Stimulated activated CD4-positive, alpha-beta T cell treated with anti-CD3 and anti-CD28 coated beads, Interleukin-1b, Interleukin-23, amount 100 ng/mL, for 1 hour (primary cell): ENCODE measurements around the gene ST3GAL3.

Experiments
- DNase-seq, 2 donors: peaks; one replicate each; pipeline ENCODE4 v3.0.0-alpha.2; 2020; ENCODE audit warnings: low read depth in 2 of 2

ST3GAL3 gene

DNA sequence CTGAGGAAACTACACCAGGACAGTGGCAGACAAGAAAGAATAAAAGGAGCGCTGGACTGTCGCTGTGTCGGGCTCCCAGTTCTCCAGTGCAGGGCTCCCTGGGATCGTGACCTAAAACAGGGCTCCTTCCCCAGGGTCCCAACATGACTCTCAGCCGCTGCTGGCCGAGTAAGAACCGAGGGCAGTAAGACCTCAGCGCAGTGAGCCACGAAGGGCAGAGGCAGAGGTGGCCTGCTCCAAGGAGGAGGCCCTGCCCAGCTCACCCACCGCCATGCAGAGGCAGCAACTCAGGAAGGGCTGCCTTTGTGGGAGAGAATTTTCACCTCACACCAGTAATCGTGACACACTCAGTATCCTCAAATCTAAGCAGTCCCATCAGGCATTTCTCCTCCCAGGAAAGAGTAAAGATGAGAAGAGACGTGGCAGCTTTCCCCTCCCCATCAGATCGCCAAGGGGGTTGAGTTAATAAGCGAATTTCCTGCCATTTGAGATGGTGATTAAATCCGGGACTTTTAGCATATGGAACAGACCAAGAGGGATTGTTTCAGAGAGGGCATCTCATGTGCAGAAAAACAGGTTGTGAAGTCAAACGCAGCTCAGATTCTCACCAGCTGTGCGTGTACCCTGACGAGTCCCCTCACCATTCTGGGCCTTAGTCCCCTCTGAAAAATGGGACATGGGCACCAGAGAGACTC lies 206.5 kb downstream of the ST3GAL3 start:
- no peak for DNase-seq

DNA sequence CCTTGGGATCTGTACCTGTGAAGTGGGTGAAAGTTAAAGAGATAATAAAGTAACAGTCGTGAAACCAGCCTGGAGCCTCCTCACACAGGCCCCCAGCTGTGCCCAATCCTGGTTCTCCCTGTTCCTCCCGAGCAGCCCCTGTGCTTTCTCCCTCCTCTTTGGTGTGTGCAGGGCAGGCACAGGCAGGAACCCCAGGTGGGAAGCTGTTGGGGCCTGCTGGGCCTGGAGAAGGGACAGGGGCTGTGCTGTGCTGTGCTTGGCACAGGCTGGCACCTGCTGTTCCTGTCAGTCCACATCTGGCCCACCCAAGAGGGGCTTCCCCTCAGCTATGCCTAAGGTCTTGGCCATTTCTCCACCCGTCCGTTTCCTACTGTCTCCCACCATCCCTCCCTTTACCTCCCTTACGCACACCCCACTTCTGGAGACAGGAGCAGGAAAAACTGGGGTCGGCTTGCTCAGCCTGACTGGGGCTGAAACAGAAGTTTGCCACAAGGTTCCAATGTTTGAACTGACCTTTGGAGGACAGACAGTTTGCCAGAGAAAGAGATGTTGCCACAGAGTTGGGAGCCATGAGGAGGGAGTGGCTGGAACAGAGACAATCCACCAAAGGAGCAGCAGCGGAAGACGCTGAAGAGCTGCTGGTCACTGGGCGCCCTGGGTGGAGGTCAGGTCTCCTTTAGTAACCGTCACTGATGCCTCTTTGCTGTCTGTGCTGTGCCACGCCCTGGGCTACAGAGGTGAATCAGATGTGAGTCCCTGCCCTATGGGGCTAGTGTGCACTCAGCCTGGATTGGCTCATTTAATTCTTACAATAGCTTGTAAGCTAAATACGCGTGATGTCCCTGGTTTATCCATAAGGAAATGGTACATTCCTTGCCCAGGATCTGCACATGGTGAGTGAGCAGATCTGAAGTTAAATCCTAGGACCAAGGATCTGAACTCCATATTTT lies 207.5 kb downstream of the ST3GAL3 start:
- no peak for DNase-seq

DNA sequence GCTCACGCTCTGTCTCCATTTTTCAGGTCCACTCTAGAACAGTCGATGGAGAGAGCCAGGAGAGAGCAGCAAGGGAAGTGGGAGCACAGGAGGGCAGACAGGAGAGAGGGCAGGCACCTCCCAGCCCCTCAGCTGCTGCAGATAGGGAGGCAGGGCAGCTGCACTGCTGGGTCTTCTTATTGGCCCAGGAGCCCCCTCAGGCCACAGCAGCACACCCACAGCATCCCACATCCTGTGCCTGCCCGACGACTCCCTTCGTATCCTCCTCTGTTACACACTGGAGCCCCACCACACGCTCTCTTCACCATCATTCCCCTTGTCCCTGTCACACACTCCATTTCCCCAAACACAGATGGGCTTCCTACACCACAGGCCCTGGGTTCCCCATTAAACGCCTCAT lies 212.6 kb downstream of the ST3GAL3 start:
- DNase-seq: no peak

DNA sequence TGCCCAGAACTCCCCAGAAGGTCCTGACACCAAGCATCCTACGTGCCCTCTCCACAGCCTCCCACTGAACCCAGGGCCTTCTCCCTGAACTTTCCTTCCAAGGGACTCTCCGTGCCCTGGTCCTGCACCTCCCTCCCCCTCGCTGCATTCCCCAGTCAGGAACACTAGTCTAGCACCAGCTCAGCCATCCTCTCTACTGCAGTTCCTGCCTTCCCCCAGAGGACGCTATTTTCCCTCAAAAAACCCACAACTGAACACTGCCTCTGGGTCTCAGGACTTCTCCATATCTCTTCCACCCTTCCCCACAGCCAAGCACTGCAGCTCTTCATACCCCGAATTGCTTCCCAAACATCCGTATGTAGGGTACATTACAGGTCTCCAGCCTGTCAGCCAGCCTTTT lies 213.7 kb downstream of the ST3GAL3 start:
- DNase-seq: no peak

DNA sequence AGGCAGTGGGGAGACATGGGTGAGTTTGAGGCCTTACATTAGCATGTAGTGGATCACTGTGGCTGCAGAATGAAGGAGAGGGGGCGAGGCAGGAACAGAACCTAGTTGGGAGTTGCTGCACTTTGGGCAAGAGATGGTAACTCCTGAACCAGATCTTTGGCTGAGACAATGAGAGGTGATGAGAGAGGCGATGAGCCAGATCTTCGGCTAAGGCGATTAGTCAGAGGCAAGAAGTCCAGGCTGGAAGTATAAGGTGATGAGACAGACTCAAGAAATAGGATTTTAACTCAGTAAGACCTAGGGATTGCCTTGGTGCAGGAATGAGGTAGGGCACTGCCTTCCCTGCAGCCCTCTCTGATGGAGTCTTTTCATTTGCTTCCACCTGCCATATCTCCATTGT lies 217.2 kb downstream of the ST3GAL3 start:
- no peak for DNase-seq

DNA sequence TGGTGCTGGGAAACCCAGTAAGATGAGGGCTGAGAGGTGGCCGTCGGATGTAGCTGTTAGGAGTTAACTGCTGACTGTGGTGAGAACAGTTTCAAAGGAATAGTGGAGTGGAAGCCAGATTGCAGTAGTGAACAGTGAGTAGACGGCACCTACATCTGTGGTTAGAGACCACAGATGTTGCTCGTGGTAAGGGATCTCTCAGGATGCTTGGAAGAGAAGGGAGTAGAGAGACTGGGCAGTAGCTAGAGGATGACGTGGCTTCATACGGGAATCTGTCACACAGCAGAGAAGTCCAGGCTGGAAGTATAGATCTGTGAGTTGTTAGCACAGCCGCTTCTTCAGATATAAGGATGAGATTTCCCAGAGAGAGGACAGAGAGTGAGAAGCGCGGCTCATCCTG lies 218.5 kb downstream of the ST3GAL3 start:
- DNase-seq: no peak

DNA sequence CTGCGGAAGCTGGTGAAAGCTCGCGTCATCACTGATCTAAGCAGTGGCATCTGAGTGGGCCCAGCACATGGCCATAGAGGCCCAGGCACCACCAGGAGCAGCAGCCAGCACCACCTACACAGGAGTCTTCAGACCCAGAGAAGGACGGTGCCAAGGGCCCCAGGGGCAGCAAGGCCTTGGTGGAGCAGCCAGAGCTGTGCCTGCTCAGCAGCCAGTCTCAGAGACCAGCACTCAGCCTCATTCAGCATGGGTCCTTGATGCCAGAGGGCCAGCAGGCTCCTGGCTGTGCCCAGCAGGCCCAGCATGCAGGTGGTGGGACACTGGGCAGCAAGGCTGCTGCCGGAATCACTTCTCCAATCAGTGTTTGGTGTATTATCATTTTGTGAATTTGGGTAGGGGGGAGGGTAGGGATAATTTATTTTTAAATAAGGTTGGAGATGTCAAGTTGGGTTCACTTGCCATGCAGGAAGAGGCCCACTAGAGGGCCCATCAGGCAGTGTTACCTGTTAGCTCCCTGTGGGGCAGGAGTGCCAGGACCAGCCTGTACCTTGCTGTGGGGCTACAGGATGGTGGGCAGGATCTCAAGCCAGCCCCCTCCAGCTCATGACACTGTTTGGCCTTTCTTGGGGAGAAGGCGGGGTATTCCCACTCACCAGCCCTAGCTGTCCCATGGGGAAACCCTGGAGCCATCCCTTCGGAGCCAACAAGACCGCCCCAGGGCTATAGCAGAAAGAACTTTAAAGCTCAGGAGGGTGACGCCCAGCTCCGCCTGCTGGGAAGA lies 223.0 kb downstream of the ST3GAL3 start:
- no peak for DNase-seq

DNA sequence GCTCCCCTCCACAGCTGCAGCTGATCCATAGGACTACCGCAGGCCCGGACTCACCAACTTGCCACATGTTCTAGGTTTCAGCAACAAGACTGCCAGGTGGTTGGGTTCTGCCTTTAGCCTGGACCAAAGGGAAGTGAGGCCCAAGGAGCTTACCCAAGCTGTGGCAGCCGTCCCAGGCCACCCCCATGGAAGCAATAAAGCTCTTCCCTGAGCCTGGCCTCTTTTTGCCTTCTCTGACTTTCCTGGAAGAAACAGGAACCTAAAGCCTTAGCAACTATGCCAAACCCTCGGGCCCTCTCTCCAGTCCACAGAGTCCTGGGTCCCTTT lies 223.6 kb downstream of the ST3GAL3 start:
- no peak for DNase-seq

DNA sequence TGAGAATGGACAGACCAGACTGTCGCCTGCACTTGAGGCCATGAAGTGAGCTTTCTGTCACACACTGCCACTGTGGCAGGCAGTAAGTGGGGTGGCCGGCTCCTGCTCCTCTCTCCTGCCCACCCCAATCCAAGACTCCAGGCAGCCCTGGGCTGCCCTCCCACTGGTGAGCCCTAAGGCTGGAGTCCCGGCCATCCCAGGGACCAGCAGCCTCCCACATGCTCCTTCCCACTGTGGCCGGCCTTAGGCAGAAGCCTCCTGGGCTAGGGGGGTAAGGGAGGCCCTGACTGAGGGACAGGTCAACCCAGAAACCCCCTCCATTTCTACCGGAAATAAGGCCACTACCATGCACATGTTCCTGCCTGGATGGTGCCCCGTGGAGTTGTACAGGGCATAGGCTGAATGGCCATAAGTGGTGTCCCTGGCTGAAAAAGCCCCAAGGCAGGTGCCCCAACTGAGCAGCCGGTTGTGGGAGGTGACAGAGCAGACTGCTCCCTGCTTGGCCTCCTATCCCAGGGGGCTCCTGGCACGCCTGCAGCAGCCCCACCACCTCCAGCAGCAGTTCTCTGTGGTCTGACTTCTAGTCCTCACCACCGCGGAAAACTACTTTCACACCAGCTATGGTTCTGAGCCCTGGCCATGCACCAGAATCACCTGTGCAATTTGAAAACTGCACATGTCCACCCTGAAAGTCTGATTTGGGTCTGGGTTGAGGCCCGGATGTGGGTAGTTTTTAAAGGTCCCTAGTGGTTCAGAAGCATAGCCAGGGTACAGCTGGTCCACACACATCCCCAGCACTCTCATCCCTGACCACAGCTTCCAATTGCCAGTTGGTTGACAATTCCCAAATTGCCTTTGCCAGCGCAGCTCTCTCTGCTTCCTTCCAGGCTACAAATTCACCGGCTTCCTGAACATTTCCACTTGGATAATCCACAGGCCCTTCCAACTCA lies 224.7 kb downstream of the ST3GAL3 start:
- DNase-seq: no peak

DNA sequence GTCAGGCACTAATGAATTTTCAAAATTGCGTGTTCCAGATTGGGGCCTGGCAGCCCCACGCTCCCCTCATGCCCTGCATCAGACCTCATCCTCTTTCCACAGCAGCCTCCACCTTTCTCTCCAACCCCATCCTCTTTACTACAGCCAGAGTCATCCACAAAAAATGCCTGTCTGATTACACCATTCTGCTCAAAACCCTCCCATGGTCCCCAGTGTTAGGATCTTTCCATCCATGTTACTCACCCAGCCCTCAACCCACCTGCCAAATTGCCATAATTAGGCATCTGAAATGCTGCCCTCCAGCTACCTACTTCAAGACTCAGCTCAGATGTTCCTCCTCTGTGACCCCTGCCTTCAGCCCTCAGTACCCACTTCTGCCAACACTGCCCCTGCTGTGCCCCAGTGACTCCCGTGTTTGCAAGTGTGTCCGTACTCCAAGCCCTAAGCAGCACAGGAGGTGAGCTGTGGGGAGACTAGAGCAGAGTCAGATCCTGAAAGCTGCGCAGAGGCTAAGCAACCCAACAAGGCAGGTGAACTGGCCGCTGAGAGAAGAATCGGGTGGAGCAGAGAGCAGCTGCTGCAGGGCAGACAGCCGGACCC lies 225.6 kb downstream of the ST3GAL3 start:
- no peak for DNase-seq

DNA sequence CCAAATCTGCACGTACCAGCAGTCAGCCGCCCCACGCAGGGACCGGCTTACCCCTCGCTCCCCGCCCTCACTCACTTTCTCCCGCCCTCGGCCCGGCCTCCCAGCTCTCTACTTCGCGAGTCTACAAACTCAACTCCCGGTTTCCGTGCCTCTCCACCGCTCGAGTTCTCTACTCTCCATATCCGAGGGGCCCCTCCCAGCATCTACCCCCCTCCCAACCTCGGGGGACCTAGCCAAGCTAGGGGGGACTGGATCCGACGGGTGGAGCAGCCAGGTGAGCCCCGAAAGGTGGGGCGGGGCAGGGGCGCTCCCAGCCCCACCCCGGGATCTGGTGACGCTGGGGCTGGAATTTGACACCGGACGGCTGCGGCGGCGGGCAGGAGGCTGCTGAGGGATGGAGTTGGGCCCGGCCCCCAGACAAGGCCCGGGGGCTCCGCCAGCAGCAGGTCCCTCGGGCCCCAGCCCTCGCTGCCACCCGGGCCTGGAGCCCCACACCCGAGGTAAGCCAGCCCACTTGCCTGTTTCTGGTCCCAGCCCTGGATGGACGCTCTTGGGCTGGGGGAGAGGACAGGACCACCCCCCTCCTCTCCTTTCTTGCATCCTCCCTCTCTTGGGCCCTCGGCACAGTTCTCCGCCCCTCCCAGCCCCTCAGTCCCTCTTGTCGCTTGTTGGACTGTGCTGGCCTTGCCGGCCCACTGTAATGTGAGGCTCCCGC lies 226.2 kb downstream of the ST3GAL3 start, which contains the start of gene ARTN:
TSS of gene ARTN (plus strand) at position 416 of the 715 bp plus-strand sequence. CDS start 1,856 bp downstream, outside the sequence.
- no peak for DNase-seq

DNA sequence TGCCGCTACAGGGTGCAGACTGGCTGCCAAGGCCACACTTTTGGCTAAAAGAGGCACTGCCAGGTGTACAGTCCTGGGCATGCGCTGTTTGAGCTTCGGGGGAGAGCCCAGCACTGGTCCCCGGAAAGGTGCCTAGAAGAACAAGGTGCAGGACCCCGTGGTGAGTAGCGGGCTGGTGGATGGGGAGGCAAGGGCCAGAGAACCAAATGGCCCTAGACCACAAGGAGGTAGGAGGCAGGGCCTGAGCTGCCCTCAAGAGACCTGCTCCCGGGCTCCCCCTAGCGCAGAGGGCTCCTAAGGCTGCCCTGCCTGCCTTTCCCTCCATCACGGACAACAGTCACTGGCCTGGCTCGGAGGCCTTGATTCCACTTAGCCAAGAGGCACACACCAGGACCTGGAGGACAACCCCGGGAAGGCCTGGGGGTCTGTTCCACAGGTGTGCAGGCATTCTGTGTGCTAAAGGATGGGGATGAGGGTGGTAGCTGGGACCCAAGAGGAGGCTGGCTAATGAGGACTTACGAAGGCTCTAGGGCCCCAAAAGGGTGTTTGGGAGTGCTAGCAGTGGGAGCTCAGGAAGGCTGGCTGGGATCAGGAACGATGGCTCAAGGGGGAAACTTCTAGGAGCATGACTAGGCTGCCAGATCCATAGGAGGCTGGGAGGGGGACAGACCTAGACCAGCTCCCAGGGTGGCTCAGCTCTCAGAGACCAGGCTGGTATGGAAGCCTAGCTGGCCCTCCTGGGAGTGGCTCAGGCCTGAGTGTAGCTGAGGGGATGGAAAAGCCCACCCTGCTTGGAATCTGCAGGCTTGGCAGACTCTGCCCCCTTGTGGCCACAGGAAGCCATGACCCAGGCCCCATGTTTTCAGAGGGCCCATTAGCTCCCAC lies 227.0 kb downstream of the ST3GAL3 start:
- DNase-seq: peak in 1 of 2 donors; percentile 34

DNA sequence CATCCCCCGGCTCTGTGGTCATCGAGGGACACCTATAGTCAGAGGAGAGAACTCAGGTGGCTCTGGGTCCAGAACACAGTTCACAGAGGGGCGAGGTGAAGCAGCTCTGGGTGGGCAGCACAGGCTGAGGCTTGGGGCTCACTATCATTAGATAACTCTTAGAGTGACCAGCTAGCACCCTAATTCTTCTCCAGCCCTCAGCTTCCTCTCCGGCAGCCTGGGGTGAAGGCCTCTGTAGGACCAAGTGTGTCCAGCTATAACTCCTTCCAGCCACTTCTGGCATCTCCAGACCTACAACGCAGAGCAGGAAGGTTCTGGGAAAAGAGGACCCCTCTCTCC lies 227.6 kb downstream of the ST3GAL3 start:
- no peak for DNase-seq

DNA sequence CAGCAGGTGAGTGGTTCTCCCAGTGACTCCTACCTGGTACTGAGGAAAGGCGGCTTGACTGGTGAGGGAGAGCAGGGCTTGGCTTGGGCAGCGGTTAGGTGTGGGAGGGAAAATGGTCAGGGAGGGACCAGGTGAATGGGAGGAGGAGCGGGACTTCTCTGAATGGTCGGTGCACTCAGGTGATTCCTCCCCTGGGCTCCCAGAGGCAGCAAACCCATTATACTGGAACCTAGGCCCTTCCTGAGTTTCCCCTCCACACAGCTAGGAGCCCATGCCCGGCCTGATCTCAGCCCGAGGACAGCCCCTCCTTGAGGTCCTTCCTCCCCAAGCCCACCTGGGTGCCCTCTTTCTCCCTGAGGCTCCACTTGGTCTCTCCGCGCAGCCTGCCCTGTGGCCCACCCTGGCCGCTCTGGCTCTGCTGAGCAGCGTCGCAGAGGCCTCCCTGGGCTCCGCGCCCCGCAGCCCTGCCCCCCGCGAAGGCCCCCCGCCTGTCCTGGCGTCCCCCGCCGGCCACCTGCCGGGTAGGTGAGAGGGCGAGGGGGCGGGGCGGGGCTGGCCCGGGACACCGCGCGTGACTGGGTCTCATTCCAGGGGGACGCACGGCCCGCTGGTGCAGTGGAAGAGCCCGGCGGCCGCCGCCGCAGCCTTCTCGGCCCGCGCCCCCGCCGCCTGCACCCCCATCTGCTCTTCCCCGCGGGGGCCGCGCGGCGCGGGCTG lies 228.5 kb downstream of the ST3GAL3 start:
- DNase-seq: no peak

DNA sequence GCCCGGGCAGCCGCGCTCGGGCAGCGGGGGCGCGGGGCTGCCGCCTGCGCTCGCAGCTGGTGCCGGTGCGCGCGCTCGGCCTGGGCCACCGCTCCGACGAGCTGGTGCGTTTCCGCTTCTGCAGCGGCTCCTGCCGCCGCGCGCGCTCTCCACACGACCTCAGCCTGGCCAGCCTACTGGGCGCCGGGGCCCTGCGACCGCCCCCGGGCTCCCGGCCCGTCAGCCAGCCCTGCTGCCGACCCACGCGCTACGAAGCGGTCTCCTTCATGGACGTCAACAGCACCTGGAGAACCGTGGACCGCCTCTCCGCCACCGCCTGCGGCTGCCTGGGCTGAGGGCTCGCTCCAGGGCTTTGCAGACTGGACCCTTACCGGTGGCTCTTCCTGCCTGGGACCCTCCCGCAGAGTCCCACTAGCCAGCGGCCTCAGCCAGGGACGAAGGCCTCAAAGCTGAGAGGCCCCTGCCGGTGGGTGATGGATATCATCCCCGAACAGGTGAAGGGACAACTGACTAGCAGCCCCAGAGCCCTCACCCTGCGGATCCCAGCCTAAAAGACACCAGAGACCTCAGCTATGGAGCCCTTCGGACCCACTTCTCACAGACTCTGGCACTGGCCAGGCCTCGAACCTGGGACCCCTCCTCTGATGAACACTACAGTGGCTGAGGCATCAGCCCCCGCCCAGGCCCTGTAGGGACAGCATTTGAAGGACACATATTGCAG lies 229.3 kb downstream of the ST3GAL3 start:
- no peak for DNase-seq

DNA sequence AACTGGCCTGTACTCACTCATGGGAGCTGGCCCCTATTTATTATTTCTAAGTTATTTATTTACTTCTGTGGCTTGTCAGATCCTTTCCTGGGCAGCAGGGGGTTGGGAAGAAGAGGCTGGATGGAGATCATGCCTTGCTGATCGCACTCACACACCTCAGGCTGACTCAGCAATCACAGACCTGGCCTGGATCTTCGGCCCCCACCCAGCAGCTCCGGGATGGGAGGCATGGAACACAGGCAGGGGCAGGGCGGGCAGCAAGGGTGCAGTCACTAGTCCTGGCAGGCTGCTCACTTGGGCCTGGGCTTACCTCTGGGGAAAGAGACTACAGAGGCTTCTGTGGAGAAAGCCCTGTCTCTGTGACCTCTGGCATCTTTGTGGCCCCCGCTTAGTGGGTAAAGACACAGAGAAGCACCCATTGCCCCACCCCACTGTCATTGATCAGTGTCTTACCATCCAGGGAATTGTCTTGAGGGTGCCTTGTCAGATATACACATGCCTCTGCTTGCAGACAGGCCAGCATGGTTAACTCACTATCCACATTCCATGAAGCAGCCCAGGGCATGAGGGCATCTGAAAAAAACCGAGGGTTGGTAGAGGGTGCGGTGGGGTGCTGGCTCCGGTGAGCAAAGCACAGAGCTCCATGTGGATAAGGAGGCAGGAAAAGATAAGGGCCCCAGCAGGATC lies 230.0 kb downstream of the ST3GAL3 start:
- no peak for DNase-seq

DNA sequence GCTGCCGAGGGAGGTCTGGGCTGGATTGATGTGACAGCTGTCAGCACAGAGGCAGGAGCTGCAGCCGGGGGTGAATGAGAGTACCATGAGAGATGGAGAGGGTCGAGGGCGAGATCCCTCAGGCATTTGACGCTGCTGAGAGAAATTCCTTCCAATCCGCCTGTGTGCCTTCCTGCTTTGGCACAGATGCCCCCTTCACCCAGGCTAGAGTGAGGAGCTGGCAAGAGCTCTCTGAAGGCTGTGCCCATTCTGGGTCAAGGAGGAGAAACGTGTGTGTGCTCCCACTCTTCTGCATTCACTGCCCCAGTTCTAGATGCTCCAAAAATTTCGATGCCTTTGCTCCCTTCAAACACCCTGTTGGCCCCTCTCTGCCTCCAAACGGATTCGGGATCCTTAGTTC lies 231.0 kb downstream of the ST3GAL3 start:
- DNase-seq: no peak
